Measurements from ENCODE around the gene ATP8A1.

ATP8A1 gene

DNA sequence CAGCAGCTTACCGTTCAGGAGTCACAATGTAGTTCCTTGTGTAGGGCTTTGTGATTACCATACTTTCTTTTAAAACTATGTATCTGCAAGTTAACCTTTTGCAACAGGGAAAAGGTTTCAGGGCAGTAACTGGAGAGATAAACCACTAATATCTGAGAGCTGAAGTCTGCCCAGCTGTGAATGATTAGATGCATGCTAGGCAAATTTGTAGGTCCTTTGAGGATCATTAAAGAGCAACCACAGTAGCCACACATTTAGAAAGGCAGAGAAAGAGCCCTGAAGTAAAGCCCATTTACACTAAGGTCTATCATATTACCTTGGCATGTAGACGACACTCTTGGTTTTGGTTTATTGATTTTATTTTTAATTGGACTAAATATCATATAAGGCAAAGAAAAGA is 60.0 kb downstream of the ATP8A1 start:
- no peak overlapping the region for H3K4me3 ChIP-seq (ENCODE audit: low read depth, low read length)
- TF ChIP-seq, protein P1, sequence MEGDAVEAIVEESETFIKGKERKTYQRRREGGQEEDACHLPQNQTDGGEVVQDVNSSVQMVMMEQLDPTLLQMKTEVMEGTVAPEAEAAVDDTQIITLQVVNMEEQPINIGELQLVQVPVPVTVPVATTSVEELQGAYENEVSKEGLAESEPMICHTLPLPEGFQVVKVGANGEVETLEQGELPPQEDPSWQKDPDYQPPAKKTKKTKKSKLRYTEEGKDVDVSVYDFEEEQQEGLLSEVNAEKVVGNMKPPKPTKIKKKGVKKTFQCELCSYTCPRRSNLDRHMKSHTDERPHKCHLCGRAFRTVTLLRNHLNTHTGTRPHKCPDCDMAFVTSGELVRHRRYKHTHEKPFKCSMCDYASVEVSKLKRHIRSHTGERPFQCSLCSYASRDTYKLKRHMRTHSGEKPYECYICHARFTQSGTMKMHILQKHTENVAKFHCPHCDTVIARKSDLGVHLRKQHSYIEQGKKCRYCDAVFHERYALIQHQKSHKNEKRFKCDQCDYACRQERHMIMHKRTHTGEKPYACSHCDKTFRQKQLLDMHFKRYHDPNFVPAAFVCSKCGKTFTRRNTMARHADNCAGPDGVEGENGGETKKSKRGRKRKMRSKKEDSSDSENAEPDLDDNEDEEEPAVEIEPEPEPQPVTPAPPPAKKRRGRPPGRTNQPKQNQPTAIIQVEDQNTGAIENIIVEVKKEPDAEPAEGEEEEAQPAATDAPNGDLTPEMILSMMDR (IDR thresholded peaks at IDR 0.05; ENCODE audit: low read depth, low read length) = no peak

DNA sequence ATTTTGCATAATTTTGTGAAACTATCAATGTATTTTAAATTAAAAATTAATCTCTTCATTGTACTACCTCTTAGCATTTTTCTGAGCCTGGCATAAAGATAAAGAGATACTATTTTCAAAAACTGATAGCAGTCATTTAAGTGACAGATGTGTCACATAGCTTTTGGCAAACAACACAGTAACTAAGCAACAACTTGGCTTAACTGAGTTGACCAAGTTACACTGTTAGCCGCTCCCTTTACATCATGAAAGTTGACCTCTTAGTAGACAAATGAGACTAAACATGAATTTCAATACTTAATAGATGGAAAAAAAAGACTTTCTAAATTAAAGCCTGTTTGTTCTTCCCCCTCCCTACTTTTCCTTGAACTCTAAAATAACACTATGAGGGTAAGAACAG is 62.0 kb downstream of the ATP8A1 start:
- no peak overlapping the region for H3K4me3 ChIP-seq (ENCODE audit: low read depth, low read length)
- TF ChIP-seq, protein P1 (IDR thresholded peaks at IDR 0.05; ENCODE audit: low read depth, low read length) = no peak

DNA sequence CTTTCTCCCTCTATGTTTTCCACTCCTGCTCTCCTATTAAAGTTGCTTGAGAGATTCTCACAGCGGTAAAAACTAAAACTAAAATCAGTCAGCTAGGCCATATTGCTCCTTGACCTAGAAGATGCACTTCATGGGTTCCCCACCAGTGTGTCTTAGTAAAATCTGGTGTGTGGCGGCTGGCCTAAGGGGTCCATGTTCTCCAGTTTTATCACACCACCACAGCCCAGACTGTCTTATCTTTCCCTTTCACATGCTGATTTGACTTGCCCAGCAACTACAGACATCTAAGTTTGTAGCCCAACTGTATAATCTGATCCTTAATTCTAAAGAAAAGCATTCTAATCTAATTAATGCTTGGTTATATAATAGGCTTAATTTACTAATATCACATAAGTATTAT is 68.0 kb downstream of the ATP8A1 start:
- TF ChIP-seq, protein P1 (IDR thresholded peaks at IDR 0.05; ENCODE audit: low read depth, low read length) = no peak
- no peak overlapping the region for H3K4me3 ChIP-seq (ENCODE audit: low read depth, low read length)

DNA sequence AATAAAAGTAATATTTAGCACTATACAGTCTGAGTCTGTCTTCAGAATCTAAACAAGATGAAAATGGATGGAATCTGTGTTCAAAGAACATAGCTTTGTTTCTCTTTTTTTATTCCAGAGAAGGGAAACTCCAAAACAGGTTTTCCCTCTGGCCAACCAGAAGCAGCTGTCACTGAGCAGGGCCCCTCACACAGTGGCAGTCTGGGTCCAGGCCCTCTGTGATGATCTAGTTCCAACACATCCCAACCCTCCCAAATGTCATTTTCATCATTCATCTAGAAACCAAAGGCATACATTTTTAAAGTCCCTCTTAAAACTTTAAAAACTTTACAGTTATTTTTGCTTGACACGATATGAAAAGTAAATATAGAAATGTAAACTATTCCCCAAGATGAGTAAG is 70.1 kb downstream of the ATP8A1 start:
- no peak overlapping the region for H3K4me3 ChIP-seq (ENCODE audit: low read depth, low read length)
- TF ChIP-seq, protein P1 (IDR thresholded peaks at IDR 0.05; ENCODE audit: low read depth, low read length) = no peak

- H3K4me3 ChIP-seq (ENCODE audit: low read depth, low read length) = no peak overlapping the region
- TF ChIP-seq, protein P1 (IDR thresholded peaks at IDR 0.05; ENCODE audit: low read depth, low read length) = no peak
These were observed 77.0 kb downstream of the ATP8A1 start for GRCh38 chr4:42579903-42580302.

DNA sequence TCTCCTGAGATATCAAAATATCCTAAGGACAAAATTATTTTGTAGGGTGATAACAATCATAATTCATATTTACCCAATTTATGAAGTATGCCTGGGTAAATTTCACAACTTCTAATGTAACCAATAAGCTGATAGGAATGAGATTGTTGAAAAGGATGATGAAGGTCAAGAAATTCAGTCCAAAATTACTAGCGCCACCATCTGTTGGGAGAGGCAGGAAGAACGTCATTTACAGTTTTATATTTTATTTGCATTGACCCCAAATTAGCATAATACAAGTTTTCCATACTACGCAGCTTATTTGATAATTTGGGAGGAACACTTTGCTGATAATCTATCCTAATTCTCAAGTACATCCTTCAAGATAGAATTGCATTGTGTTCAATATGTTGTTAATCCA is 78.7 kb downstream of the ATP8A1 start:
- TF ChIP-seq, protein P1 (IDR thresholded peaks at IDR 0.05; ENCODE audit: low read depth, low read length) = no peak
- no peak overlapping the region for H3K4me3 ChIP-seq (ENCODE audit: low read depth, low read length)

GRCh38 chr4:42574870-42575430 is 82.0 kb downstream of the ATP8A1 start:
- no peak overlapping the region for H3K4me3 ChIP-seq (ENCODE audit: low read depth, low read length)
- TF ChIP-seq, protein P1 (IDR thresholded peaks at IDR 0.05; ENCODE audit: low read depth, low read length) = no peak
